HG03139 (cell line): ENCODE results near the gene DNALI1.
A peak's percentile ranks its signal among the peaks of the same experiment; 100 is the strongest.
"Not testable (repeated sequence)": the region's sequence is repeated elsewhere in the genome, so short reads cannot be mapped to it uniquely, and the experiment has no call there.

Source experiments
- ATAC-seq: cut with Tn5 transposase; IDR thresholded peaks from one replicate; pipeline ENCODE4 v1.9.1; 2021; ENCODE audit not compliant: unreplicated experiment

Gene DNALI1

GRCh38 chr1:37553927-37554808, 2.6 kb upstream of the DNALI1 start, which contains the start of gene SNIP1:
Gene SNIP1 (minus strand): TSS chr1:37554293. CDS start chr1:37554229, 64 bp downstream.
- peak; percentile 92 for ATAC-seq

- no peak for ATAC-seq
Observed at GRCh38 chr1:37557402-37557801, 662 bp downstream of the DNALI1 start.

- no peak for ATAC-seq
Observed at GRCh38 chr1:37558411-37558810, 1.7 kb downstream of the DNALI1 start.

- ATAC-seq = no peak
Observed at GRCh38 chr1:37559080-37559479, 2.3 kb downstream of the DNALI1 start.

- not testable (repeated sequence) for ATAC-seq
Observed at GRCh38 chr1:37559957-37560379, 3.2 kb downstream of the DNALI1 start.

GRCh38 chr1:37560401-37561132, 3.8 kb downstream of the DNALI1 start:
- no peak for ATAC-seq

GRCh38 chr1:37561133-37562132, 4.7 kb downstream of the DNALI1 start:
- ATAC-seq = no peak

GRCh38 chr1:37562984-37563383, 6.2 kb downstream of the DNALI1 start:
- ATAC-seq = no peak

- no peak for ATAC-seq
Observed at GRCh38 chr1:37564892-37565291, 8.2 kb downstream of the DNALI1 start.

- ATAC-seq = no peak
Observed at GRCh38 chr1:37567023-37567422, 10.3 kb downstream of the DNALI1 start.

GRCh38 chr1:37570528-37571334, 14.0 kb downstream of the DNALI1 start:
- no peak for ATAC-seq

GRCh38 chr1:37574834-37575480, 18.2 kb downstream of the DNALI1 start:
- no peak for ATAC-seq

GRCh38 chr1:37575692-37576091, 19.0 kb downstream of the DNALI1 start:
- no peak for ATAC-seq

- ATAC-seq = not testable (repeated sequence)
Observed at GRCh38 chr1:37584544-37584943, 27.8 kb downstream of the DNALI1 start.

- ATAC-seq = no peak
Observed at GRCh38 chr1:37588939-37589338, 32.2 kb downstream of the DNALI1 start.

- ATAC-seq = no peak
Observed at GRCh38 chr1:37593726-37594125, 37.0 kb downstream of the DNALI1 start.

- ATAC-seq = peak; percentile 94
Observed at GRCh38 chr1:37595440-37596181, 38.9 kb downstream of the DNALI1 start, which contains the start of gene GNL2. Gene GNL2 (minus strand): TSS chr1:37595937. CDS start chr1:37595822, 115 bp downstream.

GRCh38 chr1:37596182-37596667, 39.5 kb downstream of the DNALI1 start:
- peak; percentile 15 for ATAC-seq
